ENCODE results near the gene PILRB. TPM values are rescaled to one million over a fixed set of nuclear protein-coding genes. Genes with fewer than 3 reads are reported as not detected.
"Not testable (repeated sequence)": the region's sequence is repeated elsewhere in the genome, so short reads cannot be mapped to it uniquely, and the experiment has no call there.

The PILRB gene
- total and polyA plus RNA-seq, 9 donors, result 17.2 to 55.9 (median 41.1) TPM

DNA sequence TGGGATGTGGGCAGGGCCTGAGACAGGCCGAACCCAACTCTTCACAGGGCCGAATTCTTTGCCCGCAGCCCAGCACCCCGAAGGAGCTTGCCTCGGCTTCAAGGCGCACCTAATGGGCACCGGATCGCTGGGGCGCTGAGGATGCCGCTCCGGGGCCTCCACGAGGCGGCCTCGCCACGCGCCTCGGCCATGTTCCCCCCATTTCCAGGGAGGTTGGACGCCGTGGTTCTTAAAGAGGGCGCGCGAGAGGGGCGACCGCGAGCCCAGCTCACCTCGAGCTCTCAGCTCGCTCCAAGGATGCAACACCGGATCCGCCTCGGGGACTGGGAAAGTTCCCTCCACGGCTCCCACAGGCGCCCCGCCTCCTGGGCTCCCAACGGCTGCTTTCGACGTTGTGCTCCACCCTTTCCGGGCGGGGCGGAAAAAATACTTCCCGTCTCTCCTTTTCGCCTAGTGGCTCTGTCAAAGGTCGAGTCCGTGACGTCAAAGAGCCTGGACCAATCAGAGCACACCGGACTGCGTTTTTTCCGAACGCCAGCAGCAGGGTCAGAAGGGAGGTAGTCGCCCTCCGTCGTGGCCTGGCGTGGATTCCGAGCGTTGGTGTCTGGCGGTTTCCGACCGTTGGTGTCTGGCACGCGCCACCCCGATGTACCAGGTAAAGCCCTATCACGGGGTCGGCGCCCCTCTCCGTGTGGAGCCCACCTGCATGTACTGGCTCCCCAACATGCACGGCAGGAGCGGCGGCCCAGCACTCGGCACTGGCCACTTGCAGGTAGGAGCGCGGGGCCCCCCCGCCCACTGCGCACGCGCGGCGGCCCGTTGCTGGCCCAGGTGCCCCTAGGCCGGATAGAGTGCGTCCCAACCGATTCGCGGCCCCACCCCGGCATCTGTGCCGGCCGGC, 22.1 kb upstream of the PILRB start:
- H3K27ac ChIP-seq, result peak overlapping the region; percentile 65 to 90
- H3K27me3 ChIP-seq; intact Hi-C loops (cut with DNase I); H3K36me3 ChIP-seq; H3K9me3 ChIP-seq; H3K4me1 ChIP-seq (ENCODE audit: insufficient read depth): not testable (repeated sequence)
- peak overlapping the region; percentile 54 for H3K4me3 ChIP-seq
- peak; percentile 91 to 95 (median 92) for DNase-seq
- TF ChIP-seq, protein P1, sequence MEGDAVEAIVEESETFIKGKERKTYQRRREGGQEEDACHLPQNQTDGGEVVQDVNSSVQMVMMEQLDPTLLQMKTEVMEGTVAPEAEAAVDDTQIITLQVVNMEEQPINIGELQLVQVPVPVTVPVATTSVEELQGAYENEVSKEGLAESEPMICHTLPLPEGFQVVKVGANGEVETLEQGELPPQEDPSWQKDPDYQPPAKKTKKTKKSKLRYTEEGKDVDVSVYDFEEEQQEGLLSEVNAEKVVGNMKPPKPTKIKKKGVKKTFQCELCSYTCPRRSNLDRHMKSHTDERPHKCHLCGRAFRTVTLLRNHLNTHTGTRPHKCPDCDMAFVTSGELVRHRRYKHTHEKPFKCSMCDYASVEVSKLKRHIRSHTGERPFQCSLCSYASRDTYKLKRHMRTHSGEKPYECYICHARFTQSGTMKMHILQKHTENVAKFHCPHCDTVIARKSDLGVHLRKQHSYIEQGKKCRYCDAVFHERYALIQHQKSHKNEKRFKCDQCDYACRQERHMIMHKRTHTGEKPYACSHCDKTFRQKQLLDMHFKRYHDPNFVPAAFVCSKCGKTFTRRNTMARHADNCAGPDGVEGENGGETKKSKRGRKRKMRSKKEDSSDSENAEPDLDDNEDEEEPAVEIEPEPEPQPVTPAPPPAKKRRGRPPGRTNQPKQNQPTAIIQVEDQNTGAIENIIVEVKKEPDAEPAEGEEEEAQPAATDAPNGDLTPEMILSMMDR (IDR thresholded peaks at IDR 0.05), result peak in 2 of 3 donors; percentile 9 to 32
- TF ChIP-seq POLR2A (IDR thresholded peaks at IDR 0.05) (peak; percentile 100), EP300 (IDR thresholded peaks at IDR 0.05) (peak; percentile 45)
- WGBS, 3 donors, result 0% methylated on average over 72 to 81 of the region's 85 CpGs

DNA sequence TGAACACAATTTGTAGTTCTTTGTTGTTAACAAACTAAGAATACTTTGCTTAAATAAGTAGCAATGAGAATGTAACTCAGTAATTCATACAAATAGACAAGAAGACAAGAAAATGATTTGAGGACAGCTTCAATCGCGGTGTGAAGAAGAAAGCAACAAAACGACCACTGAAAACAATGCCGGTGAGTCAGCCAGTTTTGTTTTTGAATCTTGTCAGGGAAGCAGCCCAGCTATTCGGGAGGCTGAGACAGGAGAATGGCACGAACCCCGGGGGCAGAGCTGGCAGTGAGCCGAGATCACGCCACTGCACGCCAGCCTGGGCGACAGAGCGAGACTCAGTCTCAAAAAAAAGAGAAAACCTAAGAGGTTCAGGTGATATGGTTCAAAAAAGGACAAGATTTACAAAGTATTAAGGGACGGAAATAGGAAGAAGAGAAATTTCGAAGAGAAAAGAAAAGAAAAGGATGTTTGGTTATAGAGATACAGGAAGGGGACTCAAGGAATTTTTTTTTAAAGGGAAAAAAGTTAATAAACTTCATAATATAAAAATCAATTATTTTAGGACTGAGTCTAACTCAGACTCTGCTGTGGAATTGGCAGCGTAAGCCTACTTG, 19.7 kb upstream of the PILRB start:
- H3K27me3 ChIP-seq; H3K4me3 ChIP-seq; intact Hi-C loops (cut with DNase I); H3K9me3 ChIP-seq; H3K36me3 ChIP-seq; H3K4me1 ChIP-seq (ENCODE audit: insufficient read depth); DNase-seq; H3K27ac ChIP-seq: not testable (repeated sequence)
- WGBS, 3 donors, result 78 to 83% (median 82%) methylated on average over 15 of the region's 15 CpGs

DNA sequence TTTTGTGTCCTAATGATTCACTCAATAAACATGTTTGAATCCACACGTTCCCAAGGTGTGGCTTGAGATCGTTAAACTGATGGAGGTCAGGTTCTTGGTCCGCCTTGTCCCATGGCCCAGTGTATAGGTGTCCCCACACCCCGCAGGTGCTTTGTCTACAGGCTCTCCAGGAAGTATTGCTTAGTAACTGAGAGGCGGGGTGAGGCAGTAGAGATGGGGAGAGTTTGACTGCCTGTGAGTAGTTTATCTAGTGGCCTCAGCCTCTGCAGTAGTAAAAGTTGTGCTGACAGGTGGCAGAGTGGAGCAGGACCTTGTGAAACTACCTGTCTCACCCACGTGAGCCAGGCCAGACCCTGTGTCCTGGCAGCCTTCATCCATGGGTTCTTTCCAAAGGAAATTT, 16.6 kb upstream of the PILRB start:
- DNase-seq; H3K4me3 ChIP-seq; H3K27me3 ChIP-seq; H3K4me1 ChIP-seq (ENCODE audit: insufficient read depth); H3K9me3 ChIP-seq; intact Hi-C loops (cut with DNase I); H3K36me3 ChIP-seq; H3K27ac ChIP-seq: not testable (repeated sequence)
- WGBS, 3 donors, result 77 to 86% (median 79%) methylated on average over 6 of the region's 6 CpGs

DNA sequence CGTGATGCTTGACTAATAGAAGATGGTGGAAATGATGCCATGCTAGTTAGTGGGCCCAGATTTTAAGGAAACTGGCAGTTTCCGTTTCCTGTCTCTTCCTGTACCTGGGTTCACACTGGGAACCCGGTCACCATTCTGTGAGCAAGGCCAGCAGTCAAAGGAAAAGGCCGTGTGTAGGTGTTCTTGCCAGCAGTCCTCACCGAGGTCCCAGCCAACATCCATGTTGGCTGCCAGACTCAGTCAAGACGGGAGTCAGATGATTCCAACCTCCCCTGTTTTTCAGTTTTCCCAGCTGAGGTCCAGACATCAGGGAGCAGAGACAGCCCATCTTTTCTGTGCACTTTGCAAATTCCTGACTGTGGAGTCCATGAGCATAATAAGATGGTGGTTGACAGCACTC, 15.2 kb upstream of the PILRB start:
- Histone ChIP-seq H3K27ac (no peak overlapping the region), H3K4me3 (no peak overlapping the region), H3K4me1 (ENCODE audit: insufficient read depth) (no peaks in the 10 kb centered on the region), H3K9me3 (no peaks in the 10 kb centered on the region), H3K36me3 (no peaks in the 10 kb centered on the region), H3K27me3 (no peaks in the 10 kb centered on the region)
- intact Hi-C loops (cut with DNase I), result no loop called here
- WGBS, 3 donors, result 56 to 70% (median 63%) methylated on average over 6 of the region's 6 CpGs
- TF ChIP-seq POLR2A (IDR thresholded peaks at IDR 0.05), result no peak
- no peak for TF ChIP-seq EP300 (IDR thresholded peaks at IDR 0.05)
- TF ChIP-seq, protein P1 (IDR thresholded peaks at IDR 0.05), result no peak
- no peak for DNase-seq

DNA sequence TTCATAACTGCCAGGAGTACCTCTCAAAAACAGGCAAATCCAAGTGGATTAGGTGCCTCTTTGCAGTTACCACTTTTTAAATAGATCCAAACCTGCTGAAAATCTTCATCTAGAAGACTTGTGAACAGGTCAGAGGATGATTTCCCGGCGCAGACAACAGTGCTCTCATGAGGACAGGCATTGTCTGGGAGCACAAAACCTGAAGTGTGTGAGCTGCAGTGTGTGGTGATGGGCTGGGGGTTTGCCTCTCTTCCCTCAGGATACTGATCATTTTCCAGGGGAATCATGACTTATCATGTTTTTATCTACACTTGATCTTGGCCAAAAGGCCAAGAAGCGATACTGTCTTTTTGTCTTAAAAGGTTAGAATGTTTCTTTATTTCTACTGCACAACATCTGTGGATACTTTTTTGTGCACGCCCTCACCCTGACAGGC, 13.8 kb upstream of the PILRB start:
- intact Hi-C loops (cut with DNase I); H3K4me3 ChIP-seq; H3K36me3 ChIP-seq; H3K9me3 ChIP-seq; H3K27me3 ChIP-seq; H3K27ac ChIP-seq; H3K4me1 ChIP-seq (ENCODE audit: insufficient read depth); DNase-seq: not testable (repeated sequence)
- WGBS, 3 donors, result 67 to 81% (median 78%) methylated on average over 3 to 4 of the region's 4 CpGs

All from ovary (tissue), 9 donors.